ENCODE results near the gene LEAP2.

LEAP2 gene

DNA sequence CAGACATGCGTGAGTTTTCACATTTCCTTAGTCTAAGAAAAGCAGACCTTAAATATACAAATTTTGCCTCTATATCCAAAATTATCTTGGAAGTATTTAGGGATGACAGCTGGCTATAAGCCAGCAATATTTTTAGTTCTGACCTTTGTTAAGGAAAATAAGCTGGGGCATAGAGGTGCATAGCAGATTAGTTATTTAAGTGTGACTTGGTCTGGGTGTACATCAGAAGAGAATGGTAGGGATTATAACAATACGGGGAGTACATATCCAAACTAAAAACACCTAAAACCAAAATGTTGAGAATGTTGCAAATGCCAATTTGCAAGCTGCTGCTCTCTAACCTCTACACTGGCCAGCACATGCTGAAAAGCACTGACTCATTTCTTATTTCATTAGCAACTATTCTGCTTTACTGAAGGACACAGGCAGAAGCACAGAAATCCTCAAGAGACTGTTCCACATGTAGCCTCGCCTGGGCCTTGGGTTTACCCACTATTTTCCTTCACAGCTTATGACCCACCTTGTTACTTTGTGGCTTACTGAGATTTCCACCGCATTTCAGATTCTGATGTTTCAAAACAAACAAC lies 22.3 kb downstream of the LEAP2 start:
- Histone ChIP-seq H2AFZ (ENCODE audit: low read length) (no peak overlapping the region), H3K27me3 (ENCODE audit: insufficient read depth, low read length) (no peaks in the 10 kb centered on the region), H4K20me1 (ENCODE audit: insufficient read depth, low read length) (no peaks in the 10 kb centered on the region), H3K9me3 (ENCODE audit: low read length) (no peaks in the 10 kb centered on the region), H3K79me2 (ENCODE audit: insufficient read depth, low read length) (no peaks in the 10 kb centered on the region), H3K4me2 (ENCODE audit: low read length) (no peak overlapping the region), H3K4me3 (ENCODE audit: low read depth, low read length, poor library complexity, severe bottlenecking) (no peak overlapping the region), H3K27ac (ENCODE audit: low read depth, low read length, poor library complexity, severe bottlenecking) (no peak overlapping the region), H3K4me1 (ENCODE audit: insufficient read depth, low read length, severe bottlenecking) (no peaks in the 10 kb centered on the region), H3K9me2 (ENCODE audit: low read depth, low read length) (no peaks in the 10 kb centered on the region), H3K36me3 (ENCODE audit: insufficient read depth, low read length) (peaks cover 71% of the 10 kb centered on the region), H3F3A (ENCODE audit: insufficient read depth, low read length) (no peaks in the 10 kb centered on the region), H3K9ac (ENCODE audit: low read length) (no peak overlapping the region)
- TF ChIP-seq, protein P1, sequence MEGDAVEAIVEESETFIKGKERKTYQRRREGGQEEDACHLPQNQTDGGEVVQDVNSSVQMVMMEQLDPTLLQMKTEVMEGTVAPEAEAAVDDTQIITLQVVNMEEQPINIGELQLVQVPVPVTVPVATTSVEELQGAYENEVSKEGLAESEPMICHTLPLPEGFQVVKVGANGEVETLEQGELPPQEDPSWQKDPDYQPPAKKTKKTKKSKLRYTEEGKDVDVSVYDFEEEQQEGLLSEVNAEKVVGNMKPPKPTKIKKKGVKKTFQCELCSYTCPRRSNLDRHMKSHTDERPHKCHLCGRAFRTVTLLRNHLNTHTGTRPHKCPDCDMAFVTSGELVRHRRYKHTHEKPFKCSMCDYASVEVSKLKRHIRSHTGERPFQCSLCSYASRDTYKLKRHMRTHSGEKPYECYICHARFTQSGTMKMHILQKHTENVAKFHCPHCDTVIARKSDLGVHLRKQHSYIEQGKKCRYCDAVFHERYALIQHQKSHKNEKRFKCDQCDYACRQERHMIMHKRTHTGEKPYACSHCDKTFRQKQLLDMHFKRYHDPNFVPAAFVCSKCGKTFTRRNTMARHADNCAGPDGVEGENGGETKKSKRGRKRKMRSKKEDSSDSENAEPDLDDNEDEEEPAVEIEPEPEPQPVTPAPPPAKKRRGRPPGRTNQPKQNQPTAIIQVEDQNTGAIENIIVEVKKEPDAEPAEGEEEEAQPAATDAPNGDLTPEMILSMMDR (IDR thresholded peaks at IDR 0.05; ENCODE audit: low read length), result no peak
- TF ChIP-seq EZH2 (IDR thresholded peaks at IDR 0.05; ENCODE audit: borderline replicate concordance, low read length), result no peak

DNA sequence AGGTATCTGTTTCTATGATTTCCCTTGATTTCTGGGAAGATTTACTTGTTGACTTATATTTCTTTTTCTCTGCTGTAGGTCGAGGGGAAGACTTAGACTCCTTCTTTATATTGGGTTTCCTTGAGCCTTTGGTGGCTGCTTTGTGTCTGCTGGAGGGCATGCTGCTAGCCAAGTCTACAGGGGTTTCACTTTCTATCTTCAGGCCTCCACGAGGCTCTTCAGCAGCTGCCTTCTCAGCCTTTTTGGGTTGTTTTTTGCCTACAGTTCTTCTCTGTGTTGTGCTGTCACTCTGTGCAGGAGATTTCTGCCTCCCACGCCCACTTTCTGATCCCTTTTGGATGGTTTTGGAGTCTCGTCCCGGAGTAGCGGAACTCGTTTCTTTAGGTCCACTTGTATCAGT lies 23.2 kb downstream of the LEAP2 start:
- TF ChIP-seq, protein P1 (IDR thresholded peaks at IDR 0.05; ENCODE audit: low read length), result no peak
- no peak for TF ChIP-seq EZH2 (IDR thresholded peaks at IDR 0.05; ENCODE audit: borderline replicate concordance, low read length)
- Histone ChIP-seq H3F3A (ENCODE audit: insufficient read depth, low read length) (no peaks in the 10 kb centered on the region), H3K36me3 (ENCODE audit: insufficient read depth, low read length) (peaks cover 70% of the 10 kb centered on the region), H4K20me1 (ENCODE audit: insufficient read depth, low read length) (no peaks in the 10 kb centered on the region), H3K27me3 (ENCODE audit: insufficient read depth, low read length) (no peaks in the 10 kb centered on the region), H3K9me2 (ENCODE audit: low read depth, low read length) (no peaks in the 10 kb centered on the region), H2AFZ (ENCODE audit: low read length) (no peak overlapping the region), H3K4me1 (ENCODE audit: insufficient read depth, low read length, severe bottlenecking) (peaks cover 6% of the 10 kb centered on the region), H3K4me2 (ENCODE audit: low read length) (no peak overlapping the region), H3K9ac (ENCODE audit: low read length) (no peak overlapping the region), H3K79me2 (ENCODE audit: insufficient read depth, low read length) (no peaks in the 10 kb centered on the region), H3K4me3 (ENCODE audit: low read depth, low read length, poor library complexity, severe bottlenecking) (no peak overlapping the region), H3K9me3 (ENCODE audit: low read length) (no peaks in the 10 kb centered on the region), H3K27ac (ENCODE audit: low read depth, low read length, poor library complexity, severe bottlenecking) (no peak overlapping the region)

- Histone ChIP-seq H4K20me1 (ENCODE audit: insufficient read depth, low read length) (no peaks in the 10 kb centered on the region), H2AFZ (ENCODE audit: low read length) (no peak overlapping the region), H3F3A (ENCODE audit: insufficient read depth, low read length) (no peaks in the 10 kb centered on the region), H3K36me3 (ENCODE audit: insufficient read depth, low read length) (peaks cover 65% of the 10 kb centered on the region), H3K9me3 (ENCODE audit: low read length) (no peaks in the 10 kb centered on the region), H3K9ac (ENCODE audit: low read length) (no peak overlapping the region), H3K27ac (ENCODE audit: low read depth, low read length, poor library complexity, severe bottlenecking) (no peak overlapping the region), H3K4me2 (ENCODE audit: low read length) (no peak overlapping the region), H3K4me3 (ENCODE audit: low read depth, low read length, poor library complexity, severe bottlenecking) (no peak overlapping the region), H3K27me3 (ENCODE audit: insufficient read depth, low read length) (no peaks in the 10 kb centered on the region), H3K4me1 (ENCODE audit: insufficient read depth, low read length, severe bottlenecking) (peaks cover 9% of the 10 kb centered on the region), H3K9me2 (ENCODE audit: low read depth, low read length) (no peaks in the 10 kb centered on the region), H3K79me2 (ENCODE audit: insufficient read depth, low read length) (no peaks in the 10 kb centered on the region)
- TF ChIP-seq, protein P1 (IDR thresholded peaks at IDR 0.05; ENCODE audit: low read length), result no peak
- no peak for TF ChIP-seq EZH2 (IDR thresholded peaks at IDR 0.05; ENCODE audit: borderline replicate concordance, low read length)
Observed at GRCh38 chr5:132898094-132898493, 24.6 kb downstream of the LEAP2 start.
